Liver (tissue), 9 donors: Measurements from ENCODE around the gene CNIH3. TPM values are rescaled to one million over a fixed set of nuclear protein-coding genes. Genes with fewer than 3 reads are reported as not detected.

Experiments
- DNase-seq: peaks from one replicate; pipeline ENCODE4 v3.0.0-alpha.2; 2017; ENCODE audit warnings: low spot score
- H3K27ac ChIP-seq, 2 donors: one replicate each; pipeline ENCODE4 v1.7.0; 2013; ENCODE audit warnings: inconsistent platforms in 2 of 2, low read length in 2 of 2, control low read depth in 1 of 2, low read depth in 1 of 2, mild to moderate bottlenecking in 1 of 2
- H3K27me3 ChIP-seq, 4 donors: one replicate each; pipeline versions ENCODE4 v1.6.1 to v1.7.0; 2013; ENCODE audit warnings: low read length in 3 of 4, inconsistent platforms in 1 of 4, mild to moderate bottlenecking in 1 of 4, moderate library complexity in 1 of 4; ENCODE audit not compliant: control insufficient read depth in 4 of 4, insufficient read depth in 4 of 4
- H3K36me3 ChIP-seq, 4 donors: one replicate each; pipeline versions ENCODE4 v1.6.1 to v1.7.0; 2013; ENCODE audit warnings: low read length in 3 of 4, mild to moderate bottlenecking in 3 of 4, low read depth in 1 of 4, moderate library complexity in 1 of 4; ENCODE audit not compliant: control insufficient read depth in 4 of 4, insufficient read depth in 3 of 4
- H3K4me1 ChIP-seq, 4 donors: one replicate each; pipeline versions ENCODE4 v1.6.1 to v1.7.0; 2013; ENCODE audit warnings: low read length in 3 of 4, mild to moderate bottlenecking in 3 of 4, moderate library complexity in 1 of 4; ENCODE audit not compliant: control insufficient read depth in 4 of 4, insufficient read depth in 4 of 4
- H3K4me3 ChIP-seq, 3 donors: one replicate each; pipeline versions ENCODE4 v1.6.1 to v1.7.0; 2013; ENCODE audit warnings: low read length in 3 of 3, control low read depth in 1 of 3, low read depth in 1 of 3, mild to moderate bottlenecking in 1 of 3
- H3K9ac ChIP-seq, 2 donors: one replicate each; pipeline ENCODE4 v1.7.0; 2013; ENCODE audit warnings: low read length in 2 of 2, mild to moderate bottlenecking in 2 of 2, moderate library complexity in 2 of 2, control low read depth in 1 of 2, low read depth in 1 of 2
- H3K9me3 ChIP-seq, 4 donors: one replicate each; pipeline versions ENCODE4 v1.6.1 to v1.7.0; 2013; ENCODE audit warnings: low read length in 3 of 4; ENCODE audit not compliant: control insufficient read depth in 4 of 4
- EGR1 ChIP-seq, 2 donors: IDR thresholded peaks; 2 replicates each; pipeline ENCODE4 v1.6.1; 2016 to 2018; ENCODE audit warnings: antibody characterized with exemption in 2 of 2, low read depth in 2 of 2
- FOXA1 ChIP-seq: IDR thresholded peaks from 2 replicates; pipeline ENCODE4 v1.6.1; 2016; ENCODE audit warnings: antibody characterized with exemption
- FOXA2 ChIP-seq: IDR thresholded peaks from 2 replicates; pipeline ENCODE4 v1.6.1; 2016; ENCODE audit warnings: antibody characterized with exemption
- GABPA ChIP-seq, 2 donors: IDR thresholded peaks in 1 of 2; conservative IDR thresholded peaks in 1 of 2; 2 replicates each; pipeline ENCODE4 v1.6.1; 2016; ENCODE audit warnings: antibody characterized with exemption in 2 of 2, mild to moderate bottlenecking in 1 of 2, moderate library complexity in 1 of 2
- HNF4A ChIP-seq, 2 donors: conservative IDR thresholded peaks; 2 replicates each; pipeline ENCODE4 v1.6.1; 2016; ENCODE audit warnings: antibody characterized with exemption in 2 of 2, mild to moderate bottlenecking in 2 of 2
- HNF4G ChIP-seq: IDR thresholded peaks from 2 replicates; pipeline ENCODE4 v1.6.1; 2016; ENCODE audit warnings: antibody characterized with exemption
- JUND ChIP-seq, 2 donors: IDR thresholded peaks; 2 replicates each; pipeline ENCODE4 v1.6.1; 2016; ENCODE audit warnings: antibody characterized with exemption in 2 of 2
- NR2F2 ChIP-seq: IDR thresholded peaks from 2 replicates; pipeline ENCODE4 v1.6.1; 2016; ENCODE audit warnings: antibody characterized with exemption
- RAD21 ChIP-seq, 2 donors: IDR thresholded peaks; 2 replicates each; pipeline ENCODE4 v1.6.1; 2016; ENCODE audit warnings: antibody characterized with exemption in 2 of 2, mild to moderate bottlenecking in 2 of 2
- RXRA ChIP-seq, 2 donors: IDR thresholded peaks; 2 replicates each; pipeline ENCODE4 v1.6.1; 2017 to 2018; ENCODE audit warnings: antibody characterized with exemption in 2 of 2, mild to moderate bottlenecking in 1 of 2
- SP1 ChIP-seq: IDR thresholded peaks from 2 replicates; pipeline ENCODE4 v1.6.1; 2018; ENCODE audit warnings: antibody characterized with exemption, mild to moderate bottlenecking
- TAF1 ChIP-seq: conservative IDR thresholded peaks from 2 replicates; pipeline ENCODE4 v1.6.1; 2016; ENCODE audit warnings: antibody characterized with exemption, mild to moderate bottlenecking
- WGBS: extraction: QIAGEN DNeasy Blood & Tissue Kit; methylation state at CpG from one replicate; pipeline ENCODE4 v1.1.7; 2013; 5-methylcytosine and 5-hydroxymethylcytosine counted together
- polyA plus RNA-seq, 2 donors: library from polyadenylated mRNA; stranded (reverse) in 1 of 2; unstranded in 1 of 2; fragments of 200-250 nt in 1 of 2; fragments of >200 nt in 1 of 2; fragmentation: Nextera tagmentation in 1 of 2; extraction: Ambion mirVana in 1 of 2; gene quantifications; one replicate each; pipeline versions ENCODE4 v1.2.1 to v1.2.3, GENCODE V29; 2013 to 2015
- total RNA-seq, 2 donors: library from RNA; depleted of rRNA; stranded (reverse); fragments of >200 nt; gene quantifications; one replicate each; pipeline ENCODE4 v1.2.3, GENCODE V29; 2014
- TF ChIP-seq, protein P1 (sequence below): fragments of 150-350 bp; IDR thresholded peaks from 2 replicates; pipeline ENCODE4 v1.5.1; 2017; ENCODE audit warnings: improper control_type of control experiment, low read depth, low read length; ENCODE audit not compliant: missing input control
- TF ChIP-seq, protein P2 (sequence below): IDR thresholded peaks from 2 replicates; pipeline ENCODE4 v1.6.1; 2016; ENCODE audit warnings: antibody characterized with exemption, mild to moderate bottlenecking
- TF ChIP-seq, protein P3 (sequence below): IDR thresholded peaks from 2 replicates; pipeline ENCODE4 v1.6.1; 2016; ENCODE audit warnings: antibody characterized with exemption
- TF ChIP-seq, protein P4 (sequence below): IDR thresholded peaks from 2 replicates; pipeline ENCODE4 v1.6.1; 2016; ENCODE audit warnings: antibody characterized with exemption
- TF ChIP-seq, protein P5 (sequence below): IDR thresholded peaks from 2 replicates; pipeline ENCODE4 v1.6.1; 2016; ENCODE audit warnings: antibody characterized with exemption
- donor health status: healthy.
- donor health status: healthy.
- donor health status: healthy.
- donor health status: healthy.
- donor health status: healthy.

Gene CNIH3
- total and polyA plus RNA-seq, 4 donors = 0.39 to 1.0 (median 0.93) TPM

DNA sequence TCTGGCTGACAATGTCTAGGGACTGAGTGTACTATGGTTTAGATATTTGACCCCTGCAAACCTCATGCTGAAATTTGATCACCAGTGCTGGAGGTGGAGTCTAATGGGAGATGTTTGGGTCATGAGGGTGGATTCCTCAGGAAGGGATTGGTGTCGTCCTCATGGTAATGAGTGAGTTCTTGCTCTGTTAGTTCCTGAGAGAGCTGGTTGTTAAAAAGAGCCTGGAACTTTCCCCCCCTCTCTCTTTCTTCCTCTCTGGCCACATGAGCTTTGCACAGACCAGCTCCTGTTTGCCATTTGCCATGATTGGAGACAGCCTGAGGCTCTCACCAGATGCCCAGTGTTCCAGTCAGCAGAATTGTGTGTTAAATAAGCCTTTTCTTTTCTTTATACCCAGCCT lies 36.6 kb upstream of the CNIH3 start:
- peaks cover 0 to 4% (median 1%) of the 10 kb centered on the region in 4 donors for H3K9me3 ChIP-seq
- no peak overlapping the region for H3K27ac ChIP-seq
- WGBS = 65% methylated on average over 1 of the region's 1 CpG
- DNase-seq = no peak
- no peak overlapping the region for H3K9ac ChIP-seq
- no peak overlapping the region for H3K4me3 ChIP-seq
- TF ChIP-seq EGR1 (IDR thresholded peaks at IDR 0.05; ENCODE audit: low read depth in 2 of 2) (no peak), TAF1 (no peak), NR2F2 (no peak), GABPA (IDR thresholded peaks at IDR 0.05 in 1 of 2, conservative IDR thresholded peaks at IDR 0.05 in 1 of 2) (no peak), JUND (IDR thresholded peaks at IDR 0.05) (no peak), RAD21 (IDR thresholded peaks at IDR 0.05) (no peak), SP1 (no peak), FOXA1 (no peak), HNF4G (no peak), HNF4A (conservative IDR thresholded peaks at IDR 0.05) (no peak), RXRA (IDR thresholded peaks at IDR 0.05) (no peak), FOXA2 (no peak)
- TF ChIP-seq, protein P1, sequence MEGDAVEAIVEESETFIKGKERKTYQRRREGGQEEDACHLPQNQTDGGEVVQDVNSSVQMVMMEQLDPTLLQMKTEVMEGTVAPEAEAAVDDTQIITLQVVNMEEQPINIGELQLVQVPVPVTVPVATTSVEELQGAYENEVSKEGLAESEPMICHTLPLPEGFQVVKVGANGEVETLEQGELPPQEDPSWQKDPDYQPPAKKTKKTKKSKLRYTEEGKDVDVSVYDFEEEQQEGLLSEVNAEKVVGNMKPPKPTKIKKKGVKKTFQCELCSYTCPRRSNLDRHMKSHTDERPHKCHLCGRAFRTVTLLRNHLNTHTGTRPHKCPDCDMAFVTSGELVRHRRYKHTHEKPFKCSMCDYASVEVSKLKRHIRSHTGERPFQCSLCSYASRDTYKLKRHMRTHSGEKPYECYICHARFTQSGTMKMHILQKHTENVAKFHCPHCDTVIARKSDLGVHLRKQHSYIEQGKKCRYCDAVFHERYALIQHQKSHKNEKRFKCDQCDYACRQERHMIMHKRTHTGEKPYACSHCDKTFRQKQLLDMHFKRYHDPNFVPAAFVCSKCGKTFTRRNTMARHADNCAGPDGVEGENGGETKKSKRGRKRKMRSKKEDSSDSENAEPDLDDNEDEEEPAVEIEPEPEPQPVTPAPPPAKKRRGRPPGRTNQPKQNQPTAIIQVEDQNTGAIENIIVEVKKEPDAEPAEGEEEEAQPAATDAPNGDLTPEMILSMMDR = no peak
- TF ChIP-seq, protein P2, sequence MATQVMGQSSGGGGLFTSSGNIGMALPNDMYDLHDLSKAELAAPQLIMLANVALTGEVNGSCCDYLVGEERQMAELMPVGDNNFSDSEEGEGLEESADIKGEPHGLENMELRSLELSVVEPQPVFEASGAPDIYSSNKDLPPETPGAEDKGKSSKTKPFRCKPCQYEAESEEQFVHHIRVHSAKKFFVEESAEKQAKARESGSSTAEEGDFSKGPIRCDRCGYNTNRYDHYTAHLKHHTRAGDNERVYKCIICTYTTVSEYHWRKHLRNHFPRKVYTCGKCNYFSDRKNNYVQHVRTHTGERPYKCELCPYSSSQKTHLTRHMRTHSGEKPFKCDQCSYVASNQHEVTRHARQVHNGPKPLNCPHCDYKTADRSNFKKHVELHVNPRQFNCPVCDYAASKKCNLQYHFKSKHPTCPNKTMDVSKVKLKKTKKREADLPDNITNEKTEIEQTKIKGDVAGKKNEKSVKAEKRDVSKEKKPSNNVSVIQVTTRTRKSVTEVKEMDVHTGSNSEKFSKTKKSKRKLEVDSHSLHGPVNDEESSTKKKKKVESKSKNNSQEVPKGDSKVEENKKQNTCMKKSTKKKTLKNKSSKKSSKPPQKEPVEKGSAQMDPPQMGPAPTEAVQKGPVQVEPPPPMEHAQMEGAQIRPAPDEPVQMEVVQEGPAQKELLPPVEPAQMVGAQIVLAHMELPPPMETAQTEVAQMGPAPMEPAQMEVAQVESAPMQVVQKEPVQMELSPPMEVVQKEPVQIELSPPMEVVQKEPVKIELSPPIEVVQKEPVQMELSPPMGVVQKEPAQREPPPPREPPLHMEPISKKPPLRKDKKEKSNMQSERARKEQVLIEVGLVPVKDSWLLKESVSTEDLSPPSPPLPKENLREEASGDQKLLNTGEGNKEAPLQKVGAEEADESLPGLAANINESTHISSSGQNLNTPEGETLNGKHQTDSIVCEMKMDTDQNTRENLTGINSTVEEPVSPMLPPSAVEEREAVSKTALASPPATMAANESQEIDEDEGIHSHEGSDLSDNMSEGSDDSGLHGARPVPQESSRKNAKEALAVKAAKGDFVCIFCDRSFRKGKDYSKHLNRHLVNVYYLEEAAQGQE = no peak
- TF ChIP-seq, protein P3, sequence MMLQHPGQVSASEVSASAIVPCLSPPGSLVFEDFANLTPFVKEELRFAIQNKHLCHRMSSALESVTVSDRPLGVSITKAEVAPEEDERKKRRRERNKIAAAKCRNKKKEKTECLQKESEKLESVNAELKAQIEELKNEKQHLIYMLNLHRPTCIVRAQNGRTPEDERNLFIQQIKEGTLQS = no peak
- TF ChIP-seq, protein P4, sequence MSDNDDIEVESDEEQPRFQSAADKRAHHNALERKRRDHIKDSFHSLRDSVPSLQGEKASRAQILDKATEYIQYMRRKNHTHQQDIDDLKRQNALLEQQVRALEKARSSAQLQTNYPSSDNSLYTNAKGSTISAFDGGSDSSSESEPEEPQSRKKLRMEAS = no peak
- no peaks in the 10 kb centered on the region for H3K27me3 ChIP-seq
- H3K36me3 ChIP-seq = no peaks in the 10 kb centered on the region
- no peaks in the 10 kb centered on the region for H3K4me1 ChIP-seq

DNA sequence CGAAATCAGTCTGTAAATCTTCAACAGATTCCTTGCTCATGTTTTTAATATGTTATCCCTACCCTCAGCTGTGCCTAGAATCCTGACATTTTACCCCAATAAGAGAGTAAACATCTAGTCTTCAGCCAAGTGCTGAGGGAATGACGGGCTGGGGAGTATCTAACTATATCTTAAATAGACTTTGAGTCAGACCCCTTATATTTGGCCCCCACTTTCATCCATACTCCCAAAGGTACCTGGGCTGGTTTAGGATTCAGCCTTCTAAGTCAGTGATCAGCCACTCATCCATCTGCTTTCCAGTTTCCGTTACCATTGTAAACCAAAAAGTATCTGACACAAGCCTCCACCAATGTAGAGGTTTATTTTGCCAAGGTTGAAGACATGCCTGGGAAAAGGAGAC lies 36.1 kb upstream of the CNIH3 start:
- H3K27me3 ChIP-seq = no peaks in the 10 kb centered on the region
- no peaks in the 10 kb centered on the region for H3K36me3 ChIP-seq
- H3K27ac ChIP-seq = no peak overlapping the region
- 85% methylated on average over 3 of the region's 3 CpGs for WGBS
- peaks cover 0 to 4% (median 1%) of the 10 kb centered on the region in 4 donors for H3K9me3 ChIP-seq
- no peaks in the 10 kb centered on the region for H3K4me1 ChIP-seq
- H3K4me3 ChIP-seq = no peak overlapping the region
- H3K9ac ChIP-seq = no peak overlapping the region
- no peak for DNase-seq
- TF ChIP-seq FOXA1 (no peak), HNF4G (no peak), NR2F2 (no peak), GABPA (IDR thresholded peaks at IDR 0.05 in 1 of 2, conservative IDR thresholded peaks at IDR 0.05 in 1 of 2) (no peak), RXRA (IDR thresholded peaks at IDR 0.05) (no peak), HNF4A (conservative IDR thresholded peaks at IDR 0.05) (no peak), FOXA2 (no peak), SP1 (no peak), RAD21 (IDR thresholded peaks at IDR 0.05) (no peak), EGR1 (IDR thresholded peaks at IDR 0.05; ENCODE audit: low read depth in 2 of 2) (no peak), JUND (IDR thresholded peaks at IDR 0.05) (no peak)
- TF ChIP-seq, protein P2 = no peak
- TF ChIP-seq, protein P3 = no peak
- TF ChIP-seq, protein P5, sequence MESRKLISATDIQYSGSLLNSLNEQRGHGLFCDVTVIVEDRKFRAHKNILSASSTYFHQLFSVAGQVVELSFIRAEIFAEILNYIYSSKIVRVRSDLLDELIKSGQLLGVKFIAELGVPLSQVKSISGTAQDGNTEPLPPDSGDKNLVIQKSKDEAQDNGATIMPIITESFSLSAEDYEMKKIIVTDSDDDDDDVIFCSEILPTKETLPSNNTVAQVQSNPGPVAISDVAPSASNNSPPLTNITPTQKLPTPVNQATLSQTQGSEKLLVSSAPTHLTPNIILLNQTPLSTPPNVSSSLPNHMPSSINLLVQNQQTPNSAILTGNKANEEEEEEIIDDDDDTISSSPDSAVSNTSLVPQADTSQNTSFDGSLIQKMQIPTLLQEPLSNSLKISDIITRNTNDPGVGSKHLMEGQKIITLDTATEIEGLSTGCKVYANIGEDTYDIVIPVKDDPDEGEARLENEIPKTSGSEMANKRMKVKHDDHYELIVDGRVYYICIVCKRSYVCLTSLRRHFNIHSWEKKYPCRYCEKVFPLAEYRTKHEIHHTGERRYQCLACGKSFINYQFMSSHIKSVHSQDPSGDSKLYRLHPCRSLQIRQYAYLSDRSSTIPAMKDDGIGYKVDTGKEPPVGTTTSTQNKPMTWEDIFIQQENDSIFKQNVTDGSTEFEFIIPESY = no peak
- TF ChIP-seq, protein P1 = no peak
